B cell (primary cell): ENCODE measurements around the gene GPR18. TPM values are rescaled to one million over a fixed set of nuclear protein-coding genes. Genes with fewer than 3 reads are reported as not detected.

ENCODE experiments used
- ATAC-seq: fragments of 200-7000 bp; cut with Tn5 transposase; one replicate; pipeline ENCODE4 v1.10.0; 2021; ENCODE audit warnings: low read depth, mild to moderate bottlenecking, moderate number of reproducible peaks, moderate library complexity
- CTCF ChIA-PET: fragments of 350-600 bp; sonication (Branson Sonifier 250); formaldehyde crosslinking; loops from one replicate; lab custom pipeline; 2021; ENCODE audit warnings: antibody characterized with exemption, inconsistent platforms; lab: Charles Lee
- POLR2A ChIA-PET: fragments of 350-600 bp; sonication (Branson Sonifier 250); formaldehyde crosslinking; loops from one replicate; lab custom pipeline; 2021; ENCODE audit warnings: antibody characterized with exemption; lab: Charles Lee
- DNase-seq: peaks from one replicate; pipeline ENCODE4 v3.0.0; 2013
- H2AFZ ChIP-seq: 2 replicates; pipeline ENCODE4 v1.6.1; 2012; ENCODE audit warnings: mild to moderate bottlenecking, low read depth, low read length; ENCODE audit not compliant: insufficient read depth, poor library complexity, severe bottlenecking
- H3K27ac ChIP-seq, 2 donors: 1 replicate in 1 of 2; 2 replicates in 1 of 2; pipeline ENCODE4 v1.5.1; 2012 to 2013; ENCODE audit warnings: low read length in 2 of 2, mild to moderate bottlenecking in 2 of 2, moderate library complexity in 1 of 2
- H3K27me3 ChIP-seq, 4 experiments: fragments of 200-600 bp in 1 of 4; sonication (generic) in 1 of 4; replicated peaks in 1 of 4; 1 replicate in 2 of 4; 2 replicates in 2 of 4; pipeline versions ENCODE4 v1.6.1 to v1.7.0; 2013 to 2016; ENCODE audit warnings: low read length in 3 of 4, mild to moderate bottlenecking in 2 of 4, mixed read lengths in 1 of 4, moderate library complexity in 1 of 4; ENCODE audit not compliant: insufficient read depth in 4 of 4, control insufficient read depth in 3 of 4; ENCODE audit errors: control extremely low read depth in 1 of 4
- H3K36me3 ChIP-seq, 2 experiments: replicated peaks in 1 of 2; 1 replicate in 1 of 2; 2 replicates in 1 of 2; pipeline versions ENCODE4 v1.6.1 to v1.7.1; 2013; ENCODE audit warnings: low read length in 1 of 2; ENCODE audit not compliant: insufficient read depth in 2 of 2, control insufficient read depth in 1 of 2; ENCODE audit errors: control extremely low read depth in 1 of 2, extremely low read depth in 1 of 2
- H3K4me1 ChIP-seq, 2 donors: fragments of 200-600 bp in 1 of 2; sonication (generic) in 1 of 2; 1 replicate in 1 of 2; 2 replicates in 1 of 2; pipeline versions ENCODE4 v1.5.1 to v1.6.1; 2013 to 2017; ENCODE audit warnings: low read length in 2 of 2; ENCODE audit not compliant: control insufficient read depth in 2 of 2, insufficient read depth in 2 of 2
- H3K4me2 ChIP-seq: replicated peaks from 2 replicates; pipeline ENCODE3; 2012; ENCODE audit warnings: mild to moderate bottlenecking, low read depth, low read length; ENCODE audit not compliant: poor library complexity, severe bottlenecking
- H3K4me3 ChIP-seq, 5 experiments: fragments of 200-600 bp in 1 of 5; sonication (generic) in 1 of 5; 1 replicate in 3 of 5; 2 replicates in 2 of 5; pipeline versions ENCODE4 v1.5.1 to v1.7.0; 2011 to 2016; ENCODE audit warnings: low read length in 4 of 5, mild to moderate bottlenecking in 4 of 5, low read depth in 2 of 5, control low read depth in 1 of 5, moderate library complexity in 1 of 5; ENCODE audit not compliant: insufficient read depth in 1 of 5; ENCODE audit errors: control extremely low read depth in 1 of 5, extremely low read depth in 1 of 5
- H3K79me2 ChIP-seq: fragments of 200-600 bp; sonication (generic); one replicate; pipeline ENCODE4 v1.6.0; 2016; ENCODE audit warnings: low read length; ENCODE audit not compliant: control insufficient read depth, insufficient read depth
- H3K9ac ChIP-seq: fragments of 200-600 bp; sonication (generic); 2 replicates; pipeline ENCODE4 v1.6.1; 2017; ENCODE audit warnings: mild to moderate bottlenecking, low read length, moderate library complexity
- H3K9me3 ChIP-seq, 3 donors: one replicate each; pipeline versions ENCODE4 v1.6.1 to v1.7.1; 2013; ENCODE audit warnings: low read length in 2 of 3; ENCODE audit not compliant: control insufficient read depth in 2 of 3, insufficient read depth in 1 of 3; ENCODE audit errors: control extremely low read depth in 1 of 3
- H4K20me1 ChIP-seq: 2 replicates; pipeline ENCODE4 v1.6.0; 2012; ENCODE audit warnings: mild to moderate bottlenecking, low read length; ENCODE audit not compliant: insufficient read depth, control insufficient read depth, poor library complexity, severe bottlenecking
- H3K27ac Mint-ChIP-seq: one replicate; pipeline ENCODE4 v1.8.0; 2021; ENCODE audit warnings: mixed read lengths
- H3K27me3 Mint-ChIP-seq: one replicate; pipeline ENCODE4 v1.8.0; 2021; ENCODE audit warnings: mixed read lengths
- H3K4me1 Mint-ChIP-seq: one replicate; pipeline ENCODE4 v1.8.0; 2021; ENCODE audit warnings: mixed read lengths
- H3K4me3 Mint-ChIP-seq: one replicate; pipeline ENCODE4 v1.8.0; 2021; ENCODE audit warnings: mixed read lengths
- H3K9me3 Mint-ChIP-seq: one replicate; pipeline ENCODE4 v1.8.0; 2022; ENCODE audit warnings: mixed read lengths; ENCODE audit not compliant: insufficient read depth
- CTCF ChIP-seq: fragments of 200-600 bp; IDR thresholded peaks from one replicate; pipeline ENCODE4 v1.8.0; 2022; ENCODE audit warnings: antibody characterized with exemption, mild to moderate bottlenecking
- EZH2 ChIP-seq: IDR thresholded peaks from 2 replicates; pipeline ENCODE4 v1.6.1; 2012; ENCODE audit warnings: borderline replicate concordance, low read depth, mild to moderate bottlenecking, moderate library complexity, low read length; ENCODE audit not compliant: insufficient read depth, poor library complexity, severe bottlenecking
- WGBS: methylation state at CpG from one replicate; pipeline ENCODE4 v1.1.5; 2013; ENCODE audit warnings: missing lambda C conversion rate; ENCODE audit not compliant: insufficient coverage; 5-methylcytosine and 5-hydroxymethylcytosine counted together
- intact Hi-C: fragments of 100-400 bp; cut with micrococcal nuclease; formaldehyde crosslinking; loops from one replicate; pipeline ENCODE4 v1.10.0; 2022
- polyA plus RNA-seq: library from polyadenylated mRNA; depleted of rRNA; stranded (reverse); fragments of >200 nt; gene quantifications from 2 replicates; pipeline ENCODE4 v1.2.3, GENCODE V29; 2012
- total RNA-seq, 2 donors: library from RNA; stranded (reverse); fragments of 120-200 nt in 1 of 2; gene quantifications; 1 replicate in 1 of 2; 2 replicates in 1 of 2; pipeline versions ENCODE4 v1.2.3 to v1.2.4, GENCODE V29; 2013 to 2022

GPR18 gene
- total and polyA plus RNA-seq, 2 donors (not counting 1 experiment from before 2014, with no cell fraction given): 19.1 to 54.8 TPM

- WGBS: no CpG with 5 or more reads among the region's 4 CpGs
- TF ChIP-seq CTCF (no peak), EZH2 (no peak)
- Histone ChIP-seq H3K27me3 (no peaks in the 10 kb centered on the region), H3K4me1 (peaks cover 67 to 70% of the 10 kb centered on the region in 2 donors), H3K27ac (peak overlapping the region; percentile 78 to 87), H3K4me2 (peak overlapping the region; percentile 68), H3K9ac (peak overlapping the region; percentile 80), H3K4me3 (peak overlapping the region; percentile 26 to 95 (median 69)), H2AFZ (no peak overlapping the region), H3K36me3 (peaks cover 0 to 45% of the 10 kb centered on the region in 2 experiments), H3K79me2 (peaks cover 99% of the 10 kb centered on the region), H4K20me1 (no peaks in the 10 kb centered on the region), H3K9me3 (no peaks in the 10 kb centered on the region)
- POLR2A ChIA-PET: interaction anchor here (1.0 kb wide), 1 partner anchor 69 kb away, joined by 3 read pairs; no protein-coding TSS in a partner anchor
- no peak for DNase-seq
- peaks cover 69% of the 10 kb centered on the region for H3K4me1 Mint-ChIP-seq
- no peak for ATAC-seq
- peak overlapping the region; percentile 79 for H3K27ac Mint-ChIP-seq
- intact Hi-C loops: loop anchor here (10.0 kb wide), 1 partner anchor 130 kb away; no protein-coding TSS in a partner anchor
- no peaks in the 10 kb centered on the region for H3K9me3 Mint-ChIP-seq
- H3K4me3 Mint-ChIP-seq: peak overlapping the region; percentile 94
- CTCF ChIA-PET: interaction anchor here (0.5 to 13.9 kb wide), 13 partner anchors 8 to 301 kb away, joined by 3 to 206 read pairs (median 4); no protein-coding TSS in a partner anchor
- no peaks in the 10 kb centered on the region for H3K27me3 Mint-ChIP-seq
Measured at GRCh38 chr13:99304541-99304940, 46.4 kb upstream of the GPR18 start.

- H3K4me3 Mint-ChIP-seq: peak overlapping the region; percentile 94
- Histone ChIP-seq H3K27ac (peak overlapping the region; percentile 78 to 87), H3K79me2 (peaks cover 99% of the 10 kb centered on the region), H3K4me1 (peaks cover 72 to 73% of the 10 kb centered on the region in 2 donors), H2AFZ (no peak overlapping the region), H3K4me3 (peak overlapping the region in 4 of 5 experiments; percentile 45 to 95 (median 70)), H3K9me3 (no peaks in the 10 kb centered on the region), H3K4me2 (peak overlapping the region; percentile 68), H3K27me3 (no peaks in the 10 kb centered on the region), H3K9ac (peak overlapping the region; percentile 80), H4K20me1 (no peaks in the 10 kb centered on the region), H3K36me3 (peaks cover 0 to 45% of the 10 kb centered on the region in 2 experiments)
- TF ChIP-seq CTCF (no peak), EZH2 (no peak)
- H3K27ac Mint-ChIP-seq: peak overlapping the region; percentile 79
- intact Hi-C loops: loop anchor here (10.0 kb wide), 1 partner anchor 131 kb away; no protein-coding TSS in a partner anchor
- H3K4me1 Mint-ChIP-seq: peaks cover 69% of the 10 kb centered on the region
- 59% methylated on average over 13 of the region's 14 CpGs for WGBS
- no peaks in the 10 kb centered on the region for H3K9me3 Mint-ChIP-seq
- ChIA-PET POLR2A (interaction anchor here (0.8 to 1.0 kb wide), 2 partner anchors 34 to 69 kb away, joined by 3 to 4 read pairs; no protein-coding TSS in a partner anchor), CTCF (interaction anchor here (0.5 to 13.9 kb wide), 15 partner anchors 9 to 302 kb away, joined by 3 to 206 read pairs (median 4); no protein-coding TSS in a partner anchor)
- DNase-seq: no peak
- no peak for ATAC-seq
- H3K27me3 Mint-ChIP-seq: no peaks in the 10 kb centered on the region
Measured at GRCh38 chr13:99303863-99304521, 45.8 kb upstream of the GPR18 start.
